SK-N-SH (cell line): ENCODE measurements around the gene TEX38. TPM values are rescaled to one million over a fixed set of nuclear protein-coding genes. Genes with fewer than 3 reads are reported as not detected.

Source experiments
- CTCF ChIA-PET: fragments of 300-600, 350-600 bp; formaldehyde crosslinking; extraction: SDS; loops from one replicate; lab custom pipeline; 2021; lab: Yijun Ruan, JAX
- POLR2A ChIA-PET: fragments of 350-600 bp; sonication (Branson Sonifier 250); formaldehyde crosslinking; extraction: SDS; loops from one replicate; lab custom pipeline; 2020; ENCODE audit warnings: antibody characterized with exemption, inconsistent platforms; lab: Yijun Ruan, JAX
- DNase-seq: peaks from one replicate; pipeline ENCODE4 v3.0.0; 2012
- H2AFZ ChIP-seq: fragments of 200-600 bp; sonication (generic); 2 replicates; pipeline ENCODE4 v1.8.1; 2016; ENCODE audit warnings: antibody characterized with exemption, mild to moderate bottlenecking, low read depth
- H3F3A ChIP-seq: fragments of 200-600 bp; sonication (generic); replicated peaks from 2 replicates; pipeline ENCODE3; 2016; ENCODE audit warnings: antibody characterized with exemption, mild to moderate bottlenecking; ENCODE audit not compliant: insufficient read depth
- H3K27ac ChIP-seq, 2 experiments: fragments of 200-500 bp in 1 of 2; fragments of 200-600 bp in 1 of 2; sonication (Bioruptor generic) in 1 of 2; sonication (generic), shearing (Covaris generic) in 1 of 2; 2 replicates each; pipeline versions ENCODE4 v1.5.1 to v1.6.1; 2014 to 2016; ENCODE audit warnings: low read depth in 2 of 2, inconsistent platforms in 1 of 2, low read length in 1 of 2, mild to moderate bottlenecking in 1 of 2, mixed read lengths in 1 of 2
- H3K27me3 ChIP-seq: fragments of 200-600 bp; sonication (generic), shearing (Covaris generic); 2 replicates; pipeline ENCODE4 v1.6.1; 2016; ENCODE audit warnings: mixed run types; ENCODE audit not compliant: insufficient read depth
- H3K36me3 ChIP-seq, 2 experiments: fragments of 200-500 bp in 1 of 2; fragments of 200-600 bp in 1 of 2; sonication (Bioruptor generic) in 1 of 2; sonication (generic) in 1 of 2; replicated peaks in 1 of 2; 2 replicates each; pipeline versions ENCODE3 to v1.5.1; 2014 to 2016; ENCODE audit warnings: low read length in 1 of 2, mild to moderate bottlenecking in 1 of 2; ENCODE audit not compliant: insufficient read depth in 2 of 2, control insufficient read depth in 1 of 2
- H3K4me1 ChIP-seq, 2 experiments: fragments of 200-500 bp in 1 of 2; fragments of 200-600 bp in 1 of 2; sonication (Bioruptor generic) in 1 of 2; sonication (generic), shearing (Covaris generic) in 1 of 2; 2 replicates each; pipeline versions ENCODE4 v1.5.1 to v1.6.1; 2014 to 2016; ENCODE audit warnings: low read depth in 1 of 2, low read length in 1 of 2, mixed run types in 1 of 2; ENCODE audit not compliant: insufficient read depth in 2 of 2, control insufficient read depth in 1 of 2
- H3K4me2 ChIP-seq: fragments of 200-600 bp; sonication (generic), shearing (Covaris generic); 2 replicates; pipeline ENCODE4 v1.6.1; 2017; ENCODE audit warnings: mixed run types
- H3K4me3 ChIP-seq, 2 experiments: fragments of 200-500 bp in 1 of 2; fragments of 200-600 bp in 1 of 2; sonication (Bioruptor generic) in 1 of 2; sonication (generic), shearing (Covaris generic) in 1 of 2; 2 replicates each; pipeline versions ENCODE4 v1.5.1 to v1.8.1; 2014 to 2016; ENCODE audit warnings: low read depth in 2 of 2, inconsistent platforms in 1 of 2, low read length in 1 of 2, mild to moderate bottlenecking in 1 of 2, mixed read lengths in 1 of 2, moderate library complexity in 1 of 2
- H3K79me2 ChIP-seq: fragments of 200-600 bp; sonication (generic); 2 replicates; pipeline ENCODE4 v1.8.1; 2017; ENCODE audit warnings: mild to moderate bottlenecking; ENCODE audit not compliant: insufficient read depth
- H3K9ac ChIP-seq: fragments of 200-600 bp; sonication (generic); 2 replicates; pipeline ENCODE4 v1.6.1; 2017; ENCODE audit warnings: mixed run types
- H3K9me2 ChIP-seq: fragments of 200-600 bp; sonication (generic); 2 replicates; pipeline ENCODE4 v1.6.1; 2017; ENCODE audit warnings: mixed run types
- H3K9me3 ChIP-seq: fragments of 200-600 bp; sonication (generic); 2 replicates; pipeline ENCODE4 v1.6.1; 2017; ENCODE audit warnings: mixed run types, mild to moderate bottlenecking, moderate library complexity
- H4K20me1 ChIP-seq: fragments of 200-600 bp; sonication (generic); 2 replicates; pipeline ENCODE4 v1.6.1; 2017; ENCODE audit warnings: mild to moderate bottlenecking, mixed run types; ENCODE audit not compliant: insufficient read depth
- ELF1 ChIP-seq: IDR thresholded peaks from 2 replicates; pipeline ENCODE4 v1.4.0; 2012
- EZH2phosphoT487 ChIP-seq: fragments of 200-600 bp; sonication (generic); IDR thresholded peaks from 2 replicates; pipeline ENCODE4 v1.6.1; 2017; ENCODE audit warnings: low read depth, mixed run types, mild to moderate bottlenecking, antibody characterized with exemption, moderate library complexity, borderline replicate concordance
- FOSL2 ChIP-seq: IDR thresholded peaks from 2 replicates; pipeline ENCODE4 v1.4.0; 2012; ENCODE audit warnings: low read depth, mild to moderate bottlenecking, moderate library complexity, borderline replicate concordance
- FOXJ3 ChIP-seq: sonication (generic); formaldehyde crosslinking; IDR thresholded peaks from 2 replicates; pipeline ENCODE4 v1.5.1; 2020; ENCODE audit warnings: mild to moderate bottlenecking, missing genetic modification reagents
- FOXM1 ChIP-seq: IDR thresholded peaks from 2 replicates; pipeline ENCODE4 v1.4.0; 2012; ENCODE audit warnings: low read depth, mild to moderate bottlenecking
- GABPA ChIP-seq: IDR thresholded peaks from 2 replicates; pipeline ENCODE4 v1.4.0; 2012; ENCODE audit warnings: low read depth, mild to moderate bottlenecking
- GATA2 ChIP-seq: sonication (generic); formaldehyde crosslinking; IDR thresholded peaks from 2 replicates; pipeline ENCODE4 v1.5.0; 2020; ENCODE audit warnings: mild to moderate bottlenecking, missing genetic modification reagents
- MEF2A ChIP-seq: IDR thresholded peaks from 2 replicates; pipeline ENCODE4 v1.4.0; 2012; ENCODE audit warnings: low read depth, borderline replicate concordance
- POLR2AphosphoS5 ChIP-seq: IDR thresholded peaks from 2 replicates; pipeline ENCODE4 v1.6.1; 2012; ENCODE audit warnings: low read depth, low read length
- RAD21 ChIP-seq: IDR thresholded peaks from 2 replicates; pipeline ENCODE4 v1.6.1; 2012; ENCODE audit warnings: mild to moderate bottlenecking, low read length
- RCOR1 ChIP-seq: fragments of 150-350 bp; IDR thresholded peaks from 2 replicates; pipeline ENCODE4 v1.6.1; 2017; ENCODE audit warnings: antibody characterized with exemption, low read length
- RFX5 ChIP-seq: IDR thresholded peaks from 2 replicates; pipeline ENCODE4 v1.6.1; 2012; ENCODE audit warnings: mild to moderate bottlenecking, improper control_type of control experiment, low read length
- SIN3A ChIP-seq: IDR thresholded peaks from 2 replicates; pipeline ENCODE4 v1.6.1; 2012; ENCODE audit warnings: low read depth, mild to moderate bottlenecking, low read length, moderate library complexity, borderline replicate concordance
- TAF1 ChIP-seq: IDR thresholded peaks from 2 replicates; pipeline ENCODE4 v1.6.1; 2012; ENCODE audit warnings: low read depth, mild to moderate bottlenecking, low read length, moderate library complexity, borderline replicate concordance
- TCF12 ChIP-seq: IDR thresholded peaks from 2 replicates; pipeline ENCODE4 v1.4.0; 2012
- TEAD4 ChIP-seq: IDR thresholded peaks from 2 replicates; pipeline ENCODE4 v1.4.0; 2012; ENCODE audit warnings: mild to moderate bottlenecking, borderline replicate concordance; ENCODE audit not compliant: insufficient read depth
- YY1 ChIP-seq: IDR thresholded peaks from 2 replicates; pipeline ENCODE4 v1.4.0; 2012; ENCODE audit warnings: low read depth, mild to moderate bottlenecking
- WGBS: methylation state at CpG from one replicate; pipeline ENCODE4 v1.1.6; 2017; ENCODE audit warnings: low lambda C conversion rate; 5-methylcytosine and 5-hydroxymethylcytosine counted together
- polyA plus RNA-seq, 3 experiments: library from polyadenylated mRNA; depleted of rRNA; stranded (reverse); fragments of >200 nt; gene quantifications; 2 replicates each; pipeline ENCODE4 v1.2.3, GENCODE V29; 2012
- TF ChIP-seq, protein P1 (sequence below): fragments of 150-350 bp; IDR thresholded peaks from 2 replicates; pipeline ENCODE4 v1.6.1; 2016; ENCODE audit warnings: mild to moderate bottlenecking, low read depth, low read length
- TF ChIP-seq, protein P2 (sequence below): fragments of 200-600 bp; sonication (generic); IDR thresholded peaks from 2 replicates; pipeline ENCODE4 v1.6.1; 2017; ENCODE audit warnings: antibody characterized with exemption, mild to moderate bottlenecking, moderate library complexity
- TF ChIP-seq, protein P3 (sequence below): fragments of 150-350 bp; IDR thresholded peaks from 2 replicates; pipeline ENCODE4 v1.6.1; 2017; ENCODE audit warnings: antibody characterized with exemption, low read length, low read depth, borderline replicate concordance
- TF ChIP-seq, protein P4 (sequence below): IDR thresholded peaks from 2 replicates; pipeline ENCODE4 v1.6.1; 2012; ENCODE audit warnings: mild to moderate bottlenecking, low read depth, low read length, moderate library complexity

The TEX38 gene
- polyA plus RNA-seq, 1 of the 3 experiments (the other 2 are of a cell fraction): 0.07 TPM

DNA sequence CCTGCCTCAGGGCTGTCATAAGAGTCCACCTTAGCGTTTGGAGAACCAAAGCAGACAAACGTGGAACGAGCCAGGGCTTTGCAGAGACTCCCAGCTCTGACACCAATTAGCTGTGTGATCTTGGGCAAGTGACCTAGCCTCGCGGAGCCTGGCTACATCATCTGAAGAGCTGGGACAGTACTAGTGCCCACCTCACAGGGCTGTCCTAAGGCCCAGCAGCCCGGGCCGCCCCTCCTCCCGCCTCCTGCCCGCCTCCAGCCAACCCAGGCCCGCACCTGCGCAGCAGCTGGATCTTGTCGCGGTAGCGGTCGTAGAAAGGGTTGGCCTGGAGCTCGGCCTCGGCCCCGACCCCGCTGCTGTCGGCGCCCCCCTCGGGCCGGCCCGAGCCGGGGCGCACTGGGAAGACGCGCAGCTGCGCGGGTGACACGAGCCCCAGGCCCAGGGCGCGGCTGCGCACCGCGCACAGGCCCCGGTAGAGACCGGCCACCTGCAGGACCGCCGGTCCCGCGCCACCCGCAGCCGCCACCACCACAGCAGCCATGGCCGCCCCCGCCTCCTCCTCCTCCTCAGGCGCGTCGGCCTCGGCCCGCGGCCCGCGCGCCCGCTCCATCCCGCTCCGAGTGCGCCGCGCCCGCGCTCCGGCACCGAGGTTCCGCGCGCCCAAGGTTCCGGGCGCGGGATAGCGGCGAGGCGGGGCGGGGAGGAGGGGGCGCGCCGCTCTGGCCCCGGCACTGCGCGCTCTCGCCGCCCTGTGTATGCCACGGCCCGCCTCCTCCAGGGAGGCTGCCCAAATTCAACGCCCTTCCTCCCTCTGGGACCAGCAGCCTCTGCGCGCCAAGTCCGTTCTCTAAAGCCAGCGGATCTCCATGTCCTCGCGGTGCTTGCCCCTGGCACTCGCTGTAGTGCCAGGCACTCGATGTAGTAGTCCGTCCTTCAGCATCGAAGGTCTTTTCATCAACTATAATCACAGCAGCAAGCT lies 3.6 kb upstream of the TEX38 start, which contains the start of gene ATPAF1:
ATPAF1 (minus strand) TSS at position 583 of the 979 bp plus-strand sequence; CDS start at position 541, 42 bp downstream.
- Histone ChIP-seq H3F3A (no peaks in the 10 kb centered on the region), H3K27me3 (no peaks in the 10 kb centered on the region), H3K27ac (peak within 1 kb of the TSS in 1 of 2 experiments; percentile 60; a peak in 1 of 4 replicates), H3K79me2 (peaks cover 18% of the 10 kb centered on the region; the same call in 1 of the 2 replicates), H3K4me1 (peaks cover 0 to 5% of the 10 kb centered on the region in 2 experiments; a peak in 2 of 4 replicates), H4K20me1 (no peaks in the 10 kb centered on the region), H3K9me2 (no peaks in the 10 kb centered on the region), H3K9ac (peak within 1 kb of the TSS; percentile 76), H3K36me3 (peaks cover 10 to 21% of the 10 kb centered on the region in 2 experiments), H3K4me3 (peak within 1 kb of the TSS; percentile 72 to 82), H3K9me3 (no peaks in the 10 kb centered on the region), H3K4me2 (peak within 1 kb of the TSS; percentile 88), H2AFZ (peak within 1 kb of the TSS; percentile 94)
- DNase-seq: peak; percentile 91
- 10% methylated on average over 29 of the region's 96 CpGs for WGBS
- POLR2A ChIA-PET: interaction anchor here (0.6 to 1.4 kb wide), 3 partner anchors 44 to 51 kb away, joined by 3 to 8 read pairs (median 4); partner anchors contain the start of genes EFCAB14 and MOB3C
- CTCF ChIA-PET: interaction anchor here (0.7 to 2.5 kb wide), 8 partner anchors 9 to 226 kb away, joined by 3 to 7 read pairs (median 4); no protein-coding TSS in a partner anchor
- TF ChIP-seq, protein P1, sequence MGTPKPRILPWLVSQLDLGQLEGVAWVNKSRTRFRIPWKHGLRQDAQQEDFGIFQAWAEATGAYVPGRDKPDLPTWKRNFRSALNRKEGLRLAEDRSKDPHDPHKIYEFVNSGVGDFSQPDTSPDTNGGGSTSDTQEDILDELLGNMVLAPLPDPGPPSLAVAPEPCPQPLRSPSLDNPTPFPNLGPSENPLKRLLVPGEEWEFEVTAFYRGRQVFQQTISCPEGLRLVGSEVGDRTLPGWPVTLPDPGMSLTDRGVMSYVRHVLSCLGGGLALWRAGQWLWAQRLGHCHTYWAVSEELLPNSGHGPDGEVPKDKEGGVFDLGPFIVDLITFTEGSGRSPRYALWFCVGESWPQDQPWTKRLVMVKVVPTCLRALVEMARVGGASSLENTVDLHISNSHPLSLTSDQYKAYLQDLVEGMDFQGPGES: no peak
- peak; percentile 19; the same call in 1 of the 2 replicates for TF ChIP-seq POLR2AphosphoS5
- TF ChIP-seq RFX5: no peak
- no peak for TF ChIP-seq ELF1
- TF ChIP-seq, protein P2, sequence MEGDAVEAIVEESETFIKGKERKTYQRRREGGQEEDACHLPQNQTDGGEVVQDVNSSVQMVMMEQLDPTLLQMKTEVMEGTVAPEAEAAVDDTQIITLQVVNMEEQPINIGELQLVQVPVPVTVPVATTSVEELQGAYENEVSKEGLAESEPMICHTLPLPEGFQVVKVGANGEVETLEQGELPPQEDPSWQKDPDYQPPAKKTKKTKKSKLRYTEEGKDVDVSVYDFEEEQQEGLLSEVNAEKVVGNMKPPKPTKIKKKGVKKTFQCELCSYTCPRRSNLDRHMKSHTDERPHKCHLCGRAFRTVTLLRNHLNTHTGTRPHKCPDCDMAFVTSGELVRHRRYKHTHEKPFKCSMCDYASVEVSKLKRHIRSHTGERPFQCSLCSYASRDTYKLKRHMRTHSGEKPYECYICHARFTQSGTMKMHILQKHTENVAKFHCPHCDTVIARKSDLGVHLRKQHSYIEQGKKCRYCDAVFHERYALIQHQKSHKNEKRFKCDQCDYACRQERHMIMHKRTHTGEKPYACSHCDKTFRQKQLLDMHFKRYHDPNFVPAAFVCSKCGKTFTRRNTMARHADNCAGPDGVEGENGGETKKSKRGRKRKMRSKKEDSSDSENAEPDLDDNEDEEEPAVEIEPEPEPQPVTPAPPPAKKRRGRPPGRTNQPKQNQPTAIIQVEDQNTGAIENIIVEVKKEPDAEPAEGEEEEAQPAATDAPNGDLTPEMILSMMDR: no peak
- no peak for TF ChIP-seq GATA2 (CRISPR knock-in tag)
- TF ChIP-seq, protein P3, sequence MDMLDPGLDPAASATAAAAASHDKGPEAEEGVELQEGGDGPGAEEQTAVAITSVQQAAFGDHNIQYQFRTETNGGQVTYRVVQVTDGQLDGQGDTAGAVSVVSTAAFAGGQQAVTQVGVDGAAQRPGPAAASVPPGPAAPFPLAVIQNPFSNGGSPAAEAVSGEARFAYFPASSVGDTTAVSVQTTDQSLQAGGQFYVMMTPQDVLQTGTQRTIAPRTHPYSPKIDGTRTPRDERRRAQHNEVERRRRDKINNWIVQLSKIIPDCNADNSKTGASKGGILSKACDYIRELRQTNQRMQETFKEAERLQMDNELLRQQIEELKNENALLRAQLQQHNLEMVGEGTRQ: no peak
- TF ChIP-seq RCOR1: no peak
- peak; percentile 40; the same call in 1 of the 2 replicates for TF ChIP-seq GABPA
- TF ChIP-seq FOSL2: no peak
- TF ChIP-seq, protein P4, sequence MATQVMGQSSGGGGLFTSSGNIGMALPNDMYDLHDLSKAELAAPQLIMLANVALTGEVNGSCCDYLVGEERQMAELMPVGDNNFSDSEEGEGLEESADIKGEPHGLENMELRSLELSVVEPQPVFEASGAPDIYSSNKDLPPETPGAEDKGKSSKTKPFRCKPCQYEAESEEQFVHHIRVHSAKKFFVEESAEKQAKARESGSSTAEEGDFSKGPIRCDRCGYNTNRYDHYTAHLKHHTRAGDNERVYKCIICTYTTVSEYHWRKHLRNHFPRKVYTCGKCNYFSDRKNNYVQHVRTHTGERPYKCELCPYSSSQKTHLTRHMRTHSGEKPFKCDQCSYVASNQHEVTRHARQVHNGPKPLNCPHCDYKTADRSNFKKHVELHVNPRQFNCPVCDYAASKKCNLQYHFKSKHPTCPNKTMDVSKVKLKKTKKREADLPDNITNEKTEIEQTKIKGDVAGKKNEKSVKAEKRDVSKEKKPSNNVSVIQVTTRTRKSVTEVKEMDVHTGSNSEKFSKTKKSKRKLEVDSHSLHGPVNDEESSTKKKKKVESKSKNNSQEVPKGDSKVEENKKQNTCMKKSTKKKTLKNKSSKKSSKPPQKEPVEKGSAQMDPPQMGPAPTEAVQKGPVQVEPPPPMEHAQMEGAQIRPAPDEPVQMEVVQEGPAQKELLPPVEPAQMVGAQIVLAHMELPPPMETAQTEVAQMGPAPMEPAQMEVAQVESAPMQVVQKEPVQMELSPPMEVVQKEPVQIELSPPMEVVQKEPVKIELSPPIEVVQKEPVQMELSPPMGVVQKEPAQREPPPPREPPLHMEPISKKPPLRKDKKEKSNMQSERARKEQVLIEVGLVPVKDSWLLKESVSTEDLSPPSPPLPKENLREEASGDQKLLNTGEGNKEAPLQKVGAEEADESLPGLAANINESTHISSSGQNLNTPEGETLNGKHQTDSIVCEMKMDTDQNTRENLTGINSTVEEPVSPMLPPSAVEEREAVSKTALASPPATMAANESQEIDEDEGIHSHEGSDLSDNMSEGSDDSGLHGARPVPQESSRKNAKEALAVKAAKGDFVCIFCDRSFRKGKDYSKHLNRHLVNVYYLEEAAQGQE: no peak
- TF ChIP-seq FOXM1: no peak
- no peak for TF ChIP-seq FOXJ3
- no peak for TF ChIP-seq TEAD4
- TF ChIP-seq TAF1: peak; percentile 50; the same call in 1 of the 2 replicates
- TF ChIP-seq SIN3A: no peak
- TF ChIP-seq MEF2A: no peak
- TF ChIP-seq EZH2phosphoT487: no peak
- TF ChIP-seq TCF12: no peak
- 0 out of 2 replicates have a peak, but pooled peaks have one; percentile 55 for TF ChIP-seq YY1
- no peak for TF ChIP-seq RAD21
